ENCODE measurements around the gene MARCHF2. TPM values are rescaled to one million over a fixed set of nuclear protein-coding genes. Genes with fewer than 3 reads are reported as not detected.
A peak's percentile ranks its signal among the peaks of the same experiment; 100 is the strongest.

The MARCHF2 gene
- polyA plus RNA-seq, 2 of the 4 experiments (the other 2 are of a cell fraction) = 12.4 to 13.1 TPM

GRCh38 chr19:8445488-8446001 is 32.4 kb downstream of the MARCHF2 start:
- WGBS (ENCODE audit: missing lambda C conversion rate) = 3% methylated on average over 14 of the region's 45 CpGs
- TF ChIP-seq HES2 (IDR thresholded peaks at IDR 0.05) (no peak), ATOH8 (CRISPR knock-in tag; IDR thresholded peaks at IDR 0.05; ENCODE audit: low read depth) (no peak), FOXS1 (CRISPR knock-in tag; IDR thresholded peaks at IDR 0.05) (no peak), EP300 (IDR thresholded peaks at IDR 0.05) (no peak)
- CTCF ChIA-PET = interaction anchor here (1.1 to 1.4 kb wide), 3 partner anchors 37 to 92 kb away, joined by 3 to 5 read pairs (median 3); no protein-coding TSS in a partner anchor
- POLR2A ChIA-PET = interaction anchor here (1.2 to 2.3 kb wide), 4 partner anchors 17 to 69 kb away, joined by 4 to 19 read pairs (median 11); partner anchors contain the start of genes MARCHF2 and ZNF414
- H3K4me2 ChIP-seq = peak overlapping the region; percentile 90
- H3K27ac ChIP-seq = peak overlapping the region; percentile 90 to 99
- DNase-seq (ENCODE audit: low read depth in 1 of 2, low spot score in 1 of 2) (no peak), ATAC-seq (peak; percentile 17 to 51; a peak in 4 of 6 replicates), FAIRE-seq (no peak)
- H3K9me3 ChIP-seq = no peaks in the 10 kb centered on the region
- H3K4me1 ChIP-seq = peaks cover 37% of the 10 kb centered on the region
- peak overlapping the region; percentile 82 for H3K4me3 ChIP-seq

GRCh38 chr19:8446061-8446709 is 33.1 kb downstream of the MARCHF2 start:
- Histone ChIP-seq H3K4me3 (peak overlapping the region; percentile 82), H3K4me2 (peak overlapping the region; percentile 90), H3K4me1 (peaks cover 44% of the 10 kb centered on the region), H3K9me3 (no peaks in the 10 kb centered on the region), H3K27ac (peak overlapping the region; percentile 90 to 99)
- TF ChIP-seq HOXB13 (CRISPR knock-in tag; IDR thresholded peaks at IDR 0.05; ENCODE audit: low read depth) = no peak
- TF ChIP-seq RARB (CRISPR knock-in tag; IDR thresholded peaks at IDR 0.05) = no peak
- TF ChIP-seq CHD4 (IDR thresholded peaks at IDR 0.05; ENCODE audit: borderline replicate concordance) = no peak
- TF ChIP-seq NFE2L2 (conservative IDR thresholded peaks at IDR 0.05; ENCODE audit: low read length) = no peak
- TF ChIP-seq MAZ (IDR thresholded peaks at IDR 0.05; ENCODE audit: borderline replicate concordance, low read depth, low read length) = no peak
- TF ChIP-seq HOXA7 (CRISPR knock-in tag; IDR thresholded peaks at IDR 0.05) = no peak
- ATAC-seq (no peak), FAIRE-seq (no peak), DNase-seq (ENCODE audit: low read depth in 1 of 2, low spot score in 1 of 2) (no peak)
- ChIA-PET CTCF (interaction anchor here (0.6 to 1.5 kb wide), 6 partner anchors 10 to 92 kb away, joined by 3 to 5 read pairs (median 3); partner anchors contain the start of gene MARCHF2), POLR2A (interaction anchor here (0.6 kb wide), 1 partner anchor 128 kb away, joined by 3 read pairs; no protein-coding TSS in a partner anchor)
- 36% methylated on average over 16 of the region's 16 CpGs for WGBS (ENCODE audit: missing lambda C conversion rate)

- Histone ChIP-seq H3K4me3 (no peak overlapping the region), H3K27ac (no peak overlapping the region), H3K4me1 (peaks cover 75% of the 10 kb centered on the region), H3K4me2 (no peak overlapping the region), H3K9me3 (no peaks in the 10 kb centered on the region)
- TF ChIP-seq MAZ (IDR thresholded peaks at IDR 0.05; ENCODE audit: borderline replicate concordance, low read depth, low read length) (no peak), HOXB5 (CRISPR knock-in tag; IDR thresholded peaks at IDR 0.05) (no peak), NFE2L2 (conservative IDR thresholded peaks at IDR 0.05; ENCODE audit: low read length) (no peak), RAD21 (conservative IDR thresholded peaks at IDR 0.05 in 1 of 2, IDR thresholded peaks at IDR 0.05 in 1 of 2) (no peak), BCL3 (IDR thresholded peaks at IDR 0.05) (no peak), CHD4 (IDR thresholded peaks at IDR 0.05; ENCODE audit: borderline replicate concordance) (no peak), ZFP36 (IDR thresholded peaks at IDR 0.05; ENCODE audit: borderline replicate concordance, partially characterized antibody) (no peak), ZNF302 (CRISPR knock-in tag; IDR thresholded peaks at IDR 0.05) (no peak)
- 90% methylated on average over 7 of the region's 8 CpGs for WGBS (ENCODE audit: missing lambda C conversion rate)
- DNase-seq (ENCODE audit: low read depth in 1 of 2, low spot score in 1 of 2) = no peak
- no peak for FAIRE-seq
- ATAC-seq = no peak
- POLR2A ChIA-PET = no interaction called here
- CTCF ChIA-PET = interaction anchor here (2.8 kb wide), 1 partner anchor 57 kb away, joined by 10 read pairs; no protein-coding TSS in a partner anchor
These were observed 36.7 kb downstream of the MARCHF2 start for GRCh38 chr19:8449830-8450229.

Measured in A549 (cell line).